Liver (tissue), 9 donors: ENCODE measurements around the gene THRA. TPM values are rescaled to one million over a fixed set of nuclear protein-coding genes. Genes with fewer than 3 reads are reported as not detected.
A peak's percentile ranks its signal among the peaks of the same experiment; 100 is the strongest.

ENCODE experiments used
- DNase-seq: peaks from one replicate; pipeline ENCODE4 v3.0.0-alpha.2; 2017; ENCODE audit warnings: low spot score
- H3K27ac ChIP-seq, 2 donors: one replicate each; pipeline ENCODE4 v1.7.0; 2013; ENCODE audit warnings: inconsistent platforms in 2 of 2, low read length in 2 of 2, control low read depth in 1 of 2, low read depth in 1 of 2, mild to moderate bottlenecking in 1 of 2
- H3K27me3 ChIP-seq, 4 donors: one replicate each; pipeline versions ENCODE4 v1.6.1 to v1.7.0; 2013; ENCODE audit warnings: low read length in 3 of 4, inconsistent platforms in 1 of 4, mild to moderate bottlenecking in 1 of 4, moderate library complexity in 1 of 4; ENCODE audit not compliant: control insufficient read depth in 4 of 4, insufficient read depth in 4 of 4
- H3K36me3 ChIP-seq, 4 donors: one replicate each; pipeline versions ENCODE4 v1.6.1 to v1.7.0; 2013; ENCODE audit warnings: low read length in 3 of 4, mild to moderate bottlenecking in 3 of 4, low read depth in 1 of 4, moderate library complexity in 1 of 4; ENCODE audit not compliant: control insufficient read depth in 4 of 4, insufficient read depth in 3 of 4
- H3K4me1 ChIP-seq, 4 donors: one replicate each; pipeline versions ENCODE4 v1.6.1 to v1.7.0; 2013; ENCODE audit warnings: low read length in 3 of 4, mild to moderate bottlenecking in 3 of 4, moderate library complexity in 1 of 4; ENCODE audit not compliant: control insufficient read depth in 4 of 4, insufficient read depth in 4 of 4
- H3K4me3 ChIP-seq, 3 donors: one replicate each; pipeline versions ENCODE4 v1.6.1 to v1.7.0; 2013; ENCODE audit warnings: low read length in 3 of 3, control low read depth in 1 of 3, low read depth in 1 of 3, mild to moderate bottlenecking in 1 of 3
- H3K9ac ChIP-seq, 2 donors: one replicate each; pipeline ENCODE4 v1.7.0; 2013; ENCODE audit warnings: low read length in 2 of 2, mild to moderate bottlenecking in 2 of 2, moderate library complexity in 2 of 2, control low read depth in 1 of 2, low read depth in 1 of 2
- H3K9me3 ChIP-seq, 4 donors: one replicate each; pipeline versions ENCODE4 v1.6.1 to v1.7.0; 2013; ENCODE audit warnings: low read length in 3 of 4; ENCODE audit not compliant: control insufficient read depth in 4 of 4
- EGR1 ChIP-seq, 2 donors: IDR thresholded peaks; 2 replicates each; pipeline ENCODE4 v1.6.1; 2016 to 2018; ENCODE audit warnings: antibody characterized with exemption in 2 of 2, low read depth in 2 of 2
- FOXA1 ChIP-seq: IDR thresholded peaks from 2 replicates; pipeline ENCODE4 v1.6.1; 2016; ENCODE audit warnings: antibody characterized with exemption
- FOXA2 ChIP-seq: IDR thresholded peaks from 2 replicates; pipeline ENCODE4 v1.6.1; 2016; ENCODE audit warnings: antibody characterized with exemption
- GABPA ChIP-seq, 2 donors: IDR thresholded peaks in 1 of 2; conservative IDR thresholded peaks in 1 of 2; 2 replicates each; pipeline ENCODE4 v1.6.1; 2016; ENCODE audit warnings: antibody characterized with exemption in 2 of 2, mild to moderate bottlenecking in 1 of 2, moderate library complexity in 1 of 2
- HNF4A ChIP-seq, 2 donors: conservative IDR thresholded peaks; 2 replicates each; pipeline ENCODE4 v1.6.1; 2016; ENCODE audit warnings: antibody characterized with exemption in 2 of 2, mild to moderate bottlenecking in 2 of 2
- HNF4G ChIP-seq: IDR thresholded peaks from 2 replicates; pipeline ENCODE4 v1.6.1; 2016; ENCODE audit warnings: antibody characterized with exemption
- JUND ChIP-seq, 2 donors: IDR thresholded peaks; 2 replicates each; pipeline ENCODE4 v1.6.1; 2016; ENCODE audit warnings: antibody characterized with exemption in 2 of 2
- MAX ChIP-seq: IDR thresholded peaks from 2 replicates; pipeline ENCODE4 v1.6.1; 2016; ENCODE audit warnings: antibody characterized with exemption
- NR2F2 ChIP-seq: IDR thresholded peaks from 2 replicates; pipeline ENCODE4 v1.6.1; 2016; ENCODE audit warnings: antibody characterized with exemption
- RAD21 ChIP-seq, 2 donors: IDR thresholded peaks; 2 replicates each; pipeline ENCODE4 v1.6.1; 2016; ENCODE audit warnings: antibody characterized with exemption in 2 of 2, mild to moderate bottlenecking in 2 of 2
- RXRA ChIP-seq, 2 donors: IDR thresholded peaks; 2 replicates each; pipeline ENCODE4 v1.6.1; 2017 to 2018; ENCODE audit warnings: antibody characterized with exemption in 2 of 2, mild to moderate bottlenecking in 1 of 2
- SP1 ChIP-seq: IDR thresholded peaks from 2 replicates; pipeline ENCODE4 v1.6.1; 2018; ENCODE audit warnings: antibody characterized with exemption, mild to moderate bottlenecking
- TAF1 ChIP-seq: conservative IDR thresholded peaks from 2 replicates; pipeline ENCODE4 v1.6.1; 2016; ENCODE audit warnings: antibody characterized with exemption, mild to moderate bottlenecking
- YY1 ChIP-seq: IDR thresholded peaks from 2 replicates; pipeline ENCODE4 v1.6.1; 2016; ENCODE audit warnings: antibody characterized with exemption, mild to moderate bottlenecking
- ZBTB33 ChIP-seq: IDR thresholded peaks from 2 replicates; pipeline ENCODE4 v1.6.1; 2016; ENCODE audit warnings: antibody characterized with exemption
- WGBS: extraction: QIAGEN DNeasy Blood & Tissue Kit; methylation state at CpG from one replicate; pipeline ENCODE4 v1.1.7; 2013; 5-methylcytosine and 5-hydroxymethylcytosine counted together
- polyA plus RNA-seq, 2 donors: library from polyadenylated mRNA; stranded (reverse) in 1 of 2; unstranded in 1 of 2; fragments of 200-250 nt in 1 of 2; fragments of >200 nt in 1 of 2; fragmentation: Nextera tagmentation in 1 of 2; extraction: Ambion mirVana in 1 of 2; gene quantifications; one replicate each; pipeline versions ENCODE4 v1.2.1 to v1.2.3, GENCODE V29; 2013 to 2015
- total RNA-seq, 2 donors: library from RNA; depleted of rRNA; stranded (reverse); fragments of >200 nt; gene quantifications; one replicate each; pipeline ENCODE4 v1.2.3, GENCODE V29; 2014
- TF ChIP-seq, protein P1 (sequence below): IDR thresholded peaks from 2 replicates; pipeline ENCODE4 v1.6.1; 2016; ENCODE audit warnings: antibody characterized with exemption
- TF ChIP-seq, protein P2 (sequence below): fragments of 150-350 bp; IDR thresholded peaks from 2 replicates; pipeline ENCODE4 v1.5.1; 2017; ENCODE audit warnings: improper control_type of control experiment, low read depth, low read length; ENCODE audit not compliant: missing input control
- TF ChIP-seq, protein P3 (sequence below): IDR thresholded peaks from 2 replicates; pipeline ENCODE4 v1.6.1; 2016; ENCODE audit warnings: antibody characterized with exemption, mild to moderate bottlenecking
- donor health status: healthy.
- donor health status: healthy.
- donor health status: healthy.
- donor health status: healthy.
- donor health status: healthy.

THRA gene
- total and polyA plus RNA-seq, 4 donors = 3.2 to 10.3 (median 7.4) TPM

DNA sequence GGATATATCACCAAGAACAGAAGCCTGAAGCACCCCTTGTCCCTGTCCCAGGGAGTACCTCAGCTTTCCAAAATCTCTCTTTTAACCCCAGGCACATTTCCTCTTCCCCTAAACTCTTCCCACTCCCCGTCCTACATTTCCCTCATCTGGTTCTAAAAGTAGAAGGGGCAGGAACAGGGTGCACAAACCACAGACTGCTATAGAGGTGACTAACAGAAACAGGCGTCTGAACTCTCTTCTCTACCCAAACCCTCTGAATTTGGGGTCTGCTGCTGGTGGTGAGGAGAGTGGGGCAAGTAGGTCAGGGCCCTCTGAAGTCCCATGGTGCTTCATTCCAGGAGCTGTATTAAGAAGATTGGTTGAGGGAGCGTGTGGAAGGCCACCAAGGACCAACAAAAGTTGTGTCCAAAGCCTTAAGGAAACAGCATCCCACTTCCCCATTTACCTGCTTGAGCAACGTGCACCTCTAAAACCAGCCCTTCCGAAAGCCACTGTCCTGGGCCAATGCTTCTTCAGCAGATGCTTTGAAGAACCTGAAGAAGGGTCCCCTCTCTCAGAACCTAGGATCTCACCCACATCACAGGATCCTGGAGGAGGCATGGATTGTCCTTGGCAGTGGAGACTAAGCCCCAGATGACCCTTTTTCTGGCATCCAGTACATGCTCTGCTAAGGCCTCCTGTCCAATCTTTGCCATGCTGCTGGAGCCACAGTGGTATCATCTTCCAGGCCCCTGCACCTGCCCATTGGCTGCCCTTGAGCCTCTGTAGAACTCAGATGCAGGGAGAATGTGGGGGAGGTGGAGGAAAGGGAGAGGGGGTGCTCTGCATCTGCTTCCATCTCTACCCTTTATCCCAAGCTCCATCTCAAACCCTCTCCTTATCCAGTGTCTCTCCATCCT is 43.3 kb downstream of the THRA start:
- TF ChIP-seq FOXA2 = no peak
- TF ChIP-seq ZBTB33 = no peak
- no peaks in the 10 kb centered on the region for H3K36me3 ChIP-seq
- peak overlapping the region in 1 of 2 donors; percentile 8 for H3K9ac ChIP-seq
- H3K4me3 ChIP-seq = no peak overlapping the region
- peak overlapping the region; percentile 82 to 99 for H3K27ac ChIP-seq
- peaks cover 19 to 74% (median 48%) of the 10 kb centered on the region in 4 donors for H3K4me1 ChIP-seq
- 85% methylated on average over 5 of the region's 5 CpGs for WGBS
- H3K27me3 ChIP-seq = no peaks in the 10 kb centered on the region
- DNase-seq = no peak
- H3K9me3 ChIP-seq = no peaks in the 10 kb centered on the region

DNA sequence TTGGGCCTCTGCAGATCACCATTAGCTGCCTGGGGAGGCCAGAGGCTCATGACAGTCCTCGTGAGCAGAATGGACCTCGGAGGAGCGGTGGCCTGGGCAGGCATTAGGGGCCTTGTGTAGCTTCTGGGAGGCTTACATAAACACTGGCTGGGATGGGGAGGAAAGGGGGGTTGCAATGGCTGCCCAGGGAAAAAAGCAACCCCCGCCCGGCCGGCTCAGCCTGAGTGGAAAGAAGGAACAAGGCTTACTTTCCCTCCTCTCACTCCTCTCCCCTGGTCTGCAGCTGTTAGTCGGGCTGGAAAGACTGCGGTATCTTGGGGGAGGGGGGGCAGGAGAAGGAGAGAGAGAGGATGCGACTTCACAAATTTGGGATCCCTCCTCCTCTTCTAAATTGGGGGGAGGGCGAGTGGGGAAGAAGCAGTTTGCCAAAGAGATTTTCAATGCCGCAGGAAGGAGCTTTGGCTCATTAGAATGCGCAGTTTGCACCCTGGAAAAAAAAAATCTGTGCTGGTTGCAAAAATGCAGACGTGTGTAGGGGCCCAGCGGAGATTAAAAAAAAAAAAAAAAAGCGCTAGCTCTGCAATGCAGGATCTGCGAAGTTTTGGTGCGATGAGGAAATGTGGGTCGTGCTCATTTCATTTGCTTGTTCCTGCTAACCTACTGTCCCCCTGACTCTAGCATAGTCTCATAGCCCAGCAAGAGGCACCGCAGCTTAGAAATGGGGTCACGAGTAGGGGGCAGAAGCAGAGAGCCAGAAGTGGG is 44.2 kb downstream of the THRA start:
- WGBS = 70% methylated on average over 20 of the region's 20 CpGs
- Histone ChIP-seq H3K4me1 (peaks cover 13 to 73% (median 51%) of the 10 kb centered on the region in 4 donors), H3K4me3 (no peak overlapping the region), H3K9me3 (no peaks in the 10 kb centered on the region), H3K9ac (peak overlapping the region in 1 of 2 donors; percentile 75), H3K27me3 (no peaks in the 10 kb centered on the region), H3K36me3 (no peaks in the 10 kb centered on the region), H3K27ac (peak overlapping the region; percentile 82 to 99)
- DNase-seq = no peak
- TF ChIP-seq MAX = no peak
- TF ChIP-seq, protein P1, sequence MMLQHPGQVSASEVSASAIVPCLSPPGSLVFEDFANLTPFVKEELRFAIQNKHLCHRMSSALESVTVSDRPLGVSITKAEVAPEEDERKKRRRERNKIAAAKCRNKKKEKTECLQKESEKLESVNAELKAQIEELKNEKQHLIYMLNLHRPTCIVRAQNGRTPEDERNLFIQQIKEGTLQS = no peak
- no peak for TF ChIP-seq YY1
- no peak for TF ChIP-seq GABPA (IDR thresholded peaks at IDR 0.05 in 1 of 2, conservative IDR thresholded peaks at IDR 0.05 in 1 of 2)
- no peak for TF ChIP-seq SP1
- no peak for TF ChIP-seq HNF4A (conservative IDR thresholded peaks at IDR 0.05)
- no peak for TF ChIP-seq HNF4G
- TF ChIP-seq, protein P2, sequence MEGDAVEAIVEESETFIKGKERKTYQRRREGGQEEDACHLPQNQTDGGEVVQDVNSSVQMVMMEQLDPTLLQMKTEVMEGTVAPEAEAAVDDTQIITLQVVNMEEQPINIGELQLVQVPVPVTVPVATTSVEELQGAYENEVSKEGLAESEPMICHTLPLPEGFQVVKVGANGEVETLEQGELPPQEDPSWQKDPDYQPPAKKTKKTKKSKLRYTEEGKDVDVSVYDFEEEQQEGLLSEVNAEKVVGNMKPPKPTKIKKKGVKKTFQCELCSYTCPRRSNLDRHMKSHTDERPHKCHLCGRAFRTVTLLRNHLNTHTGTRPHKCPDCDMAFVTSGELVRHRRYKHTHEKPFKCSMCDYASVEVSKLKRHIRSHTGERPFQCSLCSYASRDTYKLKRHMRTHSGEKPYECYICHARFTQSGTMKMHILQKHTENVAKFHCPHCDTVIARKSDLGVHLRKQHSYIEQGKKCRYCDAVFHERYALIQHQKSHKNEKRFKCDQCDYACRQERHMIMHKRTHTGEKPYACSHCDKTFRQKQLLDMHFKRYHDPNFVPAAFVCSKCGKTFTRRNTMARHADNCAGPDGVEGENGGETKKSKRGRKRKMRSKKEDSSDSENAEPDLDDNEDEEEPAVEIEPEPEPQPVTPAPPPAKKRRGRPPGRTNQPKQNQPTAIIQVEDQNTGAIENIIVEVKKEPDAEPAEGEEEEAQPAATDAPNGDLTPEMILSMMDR = no peak
- no peak for TF ChIP-seq FOXA2
- TF ChIP-seq, protein P3, sequence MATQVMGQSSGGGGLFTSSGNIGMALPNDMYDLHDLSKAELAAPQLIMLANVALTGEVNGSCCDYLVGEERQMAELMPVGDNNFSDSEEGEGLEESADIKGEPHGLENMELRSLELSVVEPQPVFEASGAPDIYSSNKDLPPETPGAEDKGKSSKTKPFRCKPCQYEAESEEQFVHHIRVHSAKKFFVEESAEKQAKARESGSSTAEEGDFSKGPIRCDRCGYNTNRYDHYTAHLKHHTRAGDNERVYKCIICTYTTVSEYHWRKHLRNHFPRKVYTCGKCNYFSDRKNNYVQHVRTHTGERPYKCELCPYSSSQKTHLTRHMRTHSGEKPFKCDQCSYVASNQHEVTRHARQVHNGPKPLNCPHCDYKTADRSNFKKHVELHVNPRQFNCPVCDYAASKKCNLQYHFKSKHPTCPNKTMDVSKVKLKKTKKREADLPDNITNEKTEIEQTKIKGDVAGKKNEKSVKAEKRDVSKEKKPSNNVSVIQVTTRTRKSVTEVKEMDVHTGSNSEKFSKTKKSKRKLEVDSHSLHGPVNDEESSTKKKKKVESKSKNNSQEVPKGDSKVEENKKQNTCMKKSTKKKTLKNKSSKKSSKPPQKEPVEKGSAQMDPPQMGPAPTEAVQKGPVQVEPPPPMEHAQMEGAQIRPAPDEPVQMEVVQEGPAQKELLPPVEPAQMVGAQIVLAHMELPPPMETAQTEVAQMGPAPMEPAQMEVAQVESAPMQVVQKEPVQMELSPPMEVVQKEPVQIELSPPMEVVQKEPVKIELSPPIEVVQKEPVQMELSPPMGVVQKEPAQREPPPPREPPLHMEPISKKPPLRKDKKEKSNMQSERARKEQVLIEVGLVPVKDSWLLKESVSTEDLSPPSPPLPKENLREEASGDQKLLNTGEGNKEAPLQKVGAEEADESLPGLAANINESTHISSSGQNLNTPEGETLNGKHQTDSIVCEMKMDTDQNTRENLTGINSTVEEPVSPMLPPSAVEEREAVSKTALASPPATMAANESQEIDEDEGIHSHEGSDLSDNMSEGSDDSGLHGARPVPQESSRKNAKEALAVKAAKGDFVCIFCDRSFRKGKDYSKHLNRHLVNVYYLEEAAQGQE = no peak
- TF ChIP-seq JUND (IDR thresholded peaks at IDR 0.05) = no peak
- no peak for TF ChIP-seq EGR1 (IDR thresholded peaks at IDR 0.05; ENCODE audit: low read depth in 2 of 2)
- TF ChIP-seq NR2F2 = no peak
- no peak for TF ChIP-seq RXRA (IDR thresholded peaks at IDR 0.05)
- TF ChIP-seq FOXA1 = no peak
- no peak for TF ChIP-seq RAD21 (IDR thresholded peaks at IDR 0.05)
- TF ChIP-seq ZBTB33 = no peak
- TF ChIP-seq TAF1 = no peak
